ENCODE measurements around the gene HBA2.
A peak's percentile ranks its signal among the peaks of the same experiment; 100 is the strongest.
"Not testable (repeated sequence)": the region's sequence is repeated elsewhere in the genome, so short reads cannot be mapped to it uniquely, and the experiment has no call there.

HBA2 gene

DNA sequence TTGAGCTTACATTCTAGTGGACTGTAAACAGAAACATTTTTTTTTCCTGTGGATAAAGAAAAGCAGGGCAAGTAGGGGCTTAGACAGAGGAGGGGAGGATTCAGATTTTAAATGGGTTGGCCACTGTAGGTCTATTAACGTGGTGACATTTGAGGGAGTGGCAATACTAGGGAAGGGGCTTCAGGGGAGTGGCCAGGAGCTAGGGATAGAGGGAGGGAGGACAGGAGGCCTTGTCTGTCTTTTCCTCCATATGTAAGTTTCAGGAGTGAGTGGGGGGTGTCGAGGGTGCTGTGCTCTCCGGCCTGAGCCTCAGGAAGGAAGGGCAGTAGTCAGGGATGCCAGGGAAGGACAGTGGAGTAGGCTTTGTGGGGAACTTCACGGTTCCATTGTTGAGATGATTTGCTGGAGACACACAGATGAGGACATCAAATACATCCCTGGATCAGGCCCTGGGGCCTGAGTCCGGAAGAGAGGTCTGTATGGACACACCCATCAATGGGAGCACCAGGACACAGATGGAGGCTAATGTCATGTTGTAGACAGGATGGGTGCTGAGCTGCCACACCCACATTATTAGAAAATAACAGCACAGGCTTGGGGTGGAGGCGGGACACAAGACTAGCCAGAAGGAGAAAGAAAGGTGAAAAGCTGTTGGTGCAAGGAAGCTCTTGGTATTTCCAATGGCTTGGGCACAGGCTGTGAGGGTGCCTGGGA lies 13.4 kb upstream of the HBA2 start:
- DNase-seq, result no peak

DNA sequence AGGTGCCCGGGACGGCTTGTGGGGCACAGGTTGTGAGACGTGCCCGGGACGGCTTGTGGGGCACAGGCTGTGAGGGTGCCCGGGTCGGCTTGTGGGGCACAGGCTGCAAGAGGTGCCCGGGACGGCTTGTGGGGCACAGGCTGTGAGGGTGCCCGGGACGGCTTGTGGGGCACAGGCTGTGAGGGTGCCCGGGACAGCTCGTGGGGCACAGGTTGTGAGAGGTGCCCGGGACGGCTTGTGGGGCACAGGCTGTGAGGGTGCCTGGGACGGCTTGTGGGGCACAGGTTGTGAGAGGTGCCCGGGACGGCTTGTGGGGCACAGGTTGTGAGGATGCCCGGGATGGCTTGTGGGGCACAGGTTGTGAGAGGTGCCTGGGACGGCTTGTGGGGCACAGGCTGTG lies 12.4 kb upstream of the HBA2 start:
- not testable (repeated sequence) for DNase-seq

DNA sequence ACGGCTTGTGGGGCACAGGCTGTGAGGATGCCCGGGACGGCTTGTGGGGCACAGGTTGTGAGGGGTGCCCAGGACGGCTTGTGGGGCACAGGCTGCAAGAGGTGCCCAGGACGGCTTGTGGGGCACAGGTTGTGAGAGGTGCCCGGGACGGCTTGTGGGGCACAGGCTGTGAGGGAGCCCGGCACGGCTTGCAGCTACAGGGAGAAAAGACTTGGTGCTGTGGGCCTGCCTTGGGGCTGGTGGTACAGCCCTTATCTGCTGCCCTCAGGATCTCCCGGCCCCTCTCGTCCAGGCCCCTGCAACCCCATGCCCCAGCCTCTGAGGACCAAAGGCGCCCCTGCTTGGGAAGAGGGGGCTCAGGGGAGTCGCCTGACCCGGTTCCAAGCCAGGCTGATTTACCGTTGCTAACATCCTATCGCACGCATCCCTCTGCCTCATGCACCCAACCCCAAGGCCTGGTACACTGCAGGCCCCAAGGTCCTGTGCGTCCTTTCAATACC lies 11.9 kb upstream of the HBA2 start:
- no peak for DNase-seq

DNA sequence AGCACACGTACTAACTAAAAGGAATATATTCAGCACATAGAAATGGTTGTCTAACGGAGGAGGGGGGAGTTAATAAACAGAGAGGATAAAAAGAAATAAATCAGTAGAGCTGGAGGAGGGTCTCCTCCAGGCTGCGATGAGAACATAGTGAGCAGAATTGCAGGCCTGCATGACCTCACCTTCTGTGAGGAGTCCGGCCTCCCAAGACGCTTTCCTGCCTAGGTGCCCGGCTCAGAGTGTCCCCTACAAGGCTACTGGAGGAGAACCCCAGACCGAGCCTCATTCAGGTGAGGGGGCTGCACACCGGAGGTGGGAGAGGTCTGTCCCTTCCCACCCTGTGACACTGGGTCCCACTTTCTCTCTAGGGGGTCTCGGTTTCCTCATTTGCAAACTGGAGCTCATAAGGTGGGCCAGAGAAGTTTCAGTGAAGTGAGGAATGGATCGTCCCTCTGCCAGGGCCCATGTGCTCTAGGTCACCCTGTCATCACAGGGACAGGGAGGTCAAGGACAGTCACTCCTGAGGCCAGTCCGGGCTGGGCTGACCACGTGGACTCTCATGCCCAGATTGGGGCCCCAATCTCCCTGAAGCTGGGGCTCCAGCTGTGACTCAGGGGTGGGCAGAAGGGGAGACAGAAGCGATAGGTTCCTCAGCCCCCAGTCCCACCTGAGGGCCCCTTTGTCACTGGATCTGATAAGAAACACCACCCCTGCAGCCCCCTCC lies 10.2 kb upstream of the HBA2 start:
- no peak for DNase-seq

DNA sequence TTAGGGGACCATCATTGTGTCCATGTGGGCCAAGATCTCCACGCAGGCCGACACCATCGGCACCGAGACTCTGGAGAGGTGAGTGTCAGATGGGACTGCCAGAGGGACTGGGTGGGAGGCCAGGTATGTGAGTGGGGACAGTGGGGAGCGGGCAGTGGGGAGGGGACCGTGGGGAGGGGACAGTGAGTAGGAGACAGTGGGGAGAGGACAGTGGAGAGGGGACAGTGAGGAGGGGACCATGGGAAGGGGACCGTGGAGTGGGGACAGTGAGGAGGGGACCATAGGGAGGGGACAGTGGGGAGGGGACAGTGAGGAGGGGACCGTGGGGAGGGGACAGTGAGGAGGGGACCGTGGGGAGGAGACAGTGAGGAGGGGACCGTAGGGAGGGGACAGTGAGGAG lies 9.5 kb upstream of the HBA2 start:
- DNase-seq, result not testable (repeated sequence)

DNA sequence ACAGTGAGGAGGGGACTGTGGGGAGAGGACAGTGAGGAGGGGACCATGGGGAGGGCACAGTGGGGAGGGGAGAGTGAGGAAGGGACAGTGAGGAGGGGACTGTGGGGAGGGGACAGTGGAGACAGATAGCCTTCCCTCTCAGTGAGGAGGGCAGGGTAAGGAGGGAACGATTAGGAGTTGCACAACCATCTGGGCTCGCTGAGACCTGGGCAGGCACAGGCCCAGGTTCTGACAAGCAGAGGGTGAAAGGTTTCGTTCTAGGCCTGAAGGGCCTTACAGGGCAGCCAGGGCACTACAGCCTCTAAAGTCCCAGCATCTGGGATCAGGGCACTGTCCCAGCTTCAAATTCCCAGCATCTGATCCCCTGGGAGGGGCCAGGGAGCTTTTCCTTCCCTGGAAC lies 9.0 kb upstream of the HBA2 start:
- DNase-seq, result peak in 1 of 3 donors; percentile 8

DNA sequence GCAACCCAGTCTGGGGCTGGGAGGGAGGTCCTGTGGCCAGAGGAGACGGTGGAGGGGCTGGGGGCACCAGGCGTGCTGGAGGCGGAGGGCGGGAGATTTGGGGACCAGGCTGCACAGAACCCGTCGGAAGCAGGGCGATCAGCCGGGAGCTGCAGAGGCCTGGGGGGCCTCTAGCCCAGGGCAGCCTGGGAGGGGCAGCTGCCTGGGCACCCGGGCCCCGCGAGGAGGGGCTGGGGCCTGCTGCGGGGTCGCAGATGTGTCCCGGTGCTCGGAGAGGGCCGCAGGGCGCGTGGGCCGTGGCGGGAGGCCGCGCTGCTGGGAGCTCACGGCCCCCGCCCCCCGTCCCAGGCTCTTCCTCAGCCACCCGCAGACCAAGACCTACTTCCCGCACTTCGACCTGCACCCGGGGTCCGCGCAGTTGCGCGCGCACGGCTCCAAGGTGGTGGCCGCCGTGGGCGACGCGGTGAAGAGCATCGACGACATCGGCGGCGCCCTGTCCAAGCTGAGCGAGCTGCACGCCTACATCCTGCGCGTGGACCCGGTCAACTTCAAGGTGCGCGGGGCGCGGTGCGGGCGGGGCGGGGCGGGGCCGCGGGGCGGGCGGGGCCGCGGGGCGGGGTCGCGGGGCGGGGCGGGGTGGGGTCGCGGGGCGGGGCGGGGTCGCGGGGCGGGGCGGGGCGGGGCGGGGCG lies 8.4 kb upstream of the HBA2 start:
- DNase-seq, result not testable (repeated sequence)

DNA sequence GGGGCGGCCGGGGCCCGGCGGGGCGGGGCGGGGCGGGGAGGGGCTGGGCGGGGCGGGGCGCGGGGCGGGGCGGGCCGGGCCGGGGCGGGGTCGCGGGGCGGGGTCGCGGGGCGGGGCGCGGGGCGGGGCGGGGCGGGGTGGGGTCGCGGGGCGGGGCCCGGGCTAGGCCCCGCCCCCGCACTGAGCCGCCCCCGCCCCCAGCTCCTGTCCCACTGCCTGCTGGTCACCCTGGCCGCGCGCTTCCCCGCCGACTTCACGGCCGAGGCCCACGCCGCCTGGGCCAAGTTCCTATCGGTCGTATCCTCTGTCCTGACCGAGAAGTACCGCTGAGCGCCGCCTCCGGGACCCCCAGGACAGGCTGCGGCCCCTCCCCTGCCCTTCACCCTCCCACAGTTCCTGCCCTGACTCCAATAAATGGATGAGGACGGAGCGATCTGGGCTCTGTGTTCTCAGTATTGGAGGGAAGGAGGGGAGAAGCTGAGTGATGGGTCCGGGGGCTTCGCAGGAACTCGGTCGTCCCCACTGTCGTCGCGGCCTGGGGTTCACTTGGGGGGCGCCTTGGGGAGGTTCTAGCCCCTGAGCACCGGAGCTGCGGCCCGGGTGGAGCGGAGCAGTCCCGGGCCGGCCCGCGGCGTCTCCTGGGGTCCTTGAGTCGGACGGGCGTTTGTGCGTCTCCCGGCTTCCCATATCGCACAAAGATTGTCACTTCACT lies 7.7 kb upstream of the HBA2 start:
- peak; percentile 18 to 74 (median 36) for DNase-seq

DNA sequence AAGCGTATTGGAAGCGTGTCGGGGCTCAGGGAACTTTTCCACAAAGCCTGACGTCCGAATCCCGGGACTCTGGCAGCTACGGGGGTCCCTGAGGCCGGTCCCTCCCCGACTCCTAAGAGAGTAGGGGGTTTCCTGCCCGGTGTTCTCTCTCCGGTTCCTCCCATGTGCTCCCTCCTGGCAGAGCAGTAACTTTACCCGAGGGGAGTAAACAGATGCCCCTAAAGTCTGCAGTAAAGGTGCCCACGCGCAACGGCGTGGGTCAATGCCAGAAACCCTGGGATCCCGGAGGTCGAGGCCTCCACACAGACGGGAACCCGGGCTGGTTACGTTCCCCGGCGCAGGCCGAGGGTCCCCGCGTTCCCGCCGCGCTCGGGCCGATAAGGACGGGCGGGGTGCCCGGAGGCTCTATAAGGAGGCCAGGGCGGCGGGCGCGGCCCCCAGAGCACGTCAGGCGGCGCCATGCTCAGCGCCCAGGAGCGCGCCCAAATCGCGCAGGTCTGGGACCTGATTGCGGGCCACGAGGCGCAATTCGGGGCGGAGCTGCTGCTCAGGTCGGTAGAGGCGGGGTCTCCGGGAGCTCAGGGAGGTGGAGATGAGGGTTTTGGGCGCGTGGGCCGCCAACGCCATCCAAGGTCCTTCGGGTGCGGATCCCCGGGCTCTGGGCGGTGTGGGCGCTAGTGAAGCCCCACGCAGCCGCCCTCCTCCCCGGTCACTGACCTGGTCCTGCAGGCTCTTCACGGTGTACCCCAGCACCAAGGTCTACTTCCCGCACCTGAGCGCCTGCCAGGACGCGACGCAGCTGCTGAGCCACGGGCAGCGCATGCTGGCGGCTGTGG lies 6.9 kb upstream of the HBA2 start, which contains the start of gene HBM:
Gene HBM, plus strand, starts transcription at position 440 of the 836 bp plus-strand sequence. Its CDS starts 20 bp downstream, at position 460.
- no peak for DNase-seq

DNA sequence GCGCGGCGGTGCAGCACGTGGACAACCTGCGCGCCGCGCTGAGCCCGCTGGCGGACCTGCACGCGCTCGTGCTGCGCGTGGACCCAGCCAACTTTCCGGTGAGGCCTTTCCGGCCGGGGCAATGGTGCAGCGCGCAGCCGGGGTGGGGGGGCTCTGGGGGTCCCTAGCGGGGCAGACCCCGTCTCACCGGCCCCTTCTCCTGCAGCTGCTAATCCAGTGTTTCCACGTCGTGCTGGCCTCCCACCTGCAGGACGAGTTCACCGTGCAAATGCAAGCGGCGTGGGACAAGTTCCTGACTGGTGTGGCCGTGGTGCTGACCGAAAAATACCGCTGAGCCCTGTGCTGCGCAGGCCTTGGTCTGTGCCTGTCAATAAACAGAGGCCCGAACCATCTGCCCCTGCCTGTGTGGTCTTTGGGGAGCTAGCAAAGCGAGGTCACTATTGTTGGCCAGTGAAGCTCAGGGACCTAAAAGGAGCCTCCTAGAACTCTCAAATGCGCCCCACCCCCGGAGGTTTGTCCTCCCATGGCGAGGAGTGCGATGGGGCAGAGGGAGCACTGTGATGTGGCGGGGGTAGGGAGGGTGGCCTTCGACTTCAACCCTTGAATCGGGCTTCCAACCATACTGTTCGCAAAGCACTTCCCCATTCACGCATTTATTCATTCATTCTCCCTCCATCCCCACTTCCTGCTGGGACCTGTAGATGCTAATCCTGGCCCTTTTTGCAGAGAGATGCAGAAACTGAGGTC lies 6.1 kb upstream of the HBA2 start:
- DNase-seq, result no peak

DNA sequence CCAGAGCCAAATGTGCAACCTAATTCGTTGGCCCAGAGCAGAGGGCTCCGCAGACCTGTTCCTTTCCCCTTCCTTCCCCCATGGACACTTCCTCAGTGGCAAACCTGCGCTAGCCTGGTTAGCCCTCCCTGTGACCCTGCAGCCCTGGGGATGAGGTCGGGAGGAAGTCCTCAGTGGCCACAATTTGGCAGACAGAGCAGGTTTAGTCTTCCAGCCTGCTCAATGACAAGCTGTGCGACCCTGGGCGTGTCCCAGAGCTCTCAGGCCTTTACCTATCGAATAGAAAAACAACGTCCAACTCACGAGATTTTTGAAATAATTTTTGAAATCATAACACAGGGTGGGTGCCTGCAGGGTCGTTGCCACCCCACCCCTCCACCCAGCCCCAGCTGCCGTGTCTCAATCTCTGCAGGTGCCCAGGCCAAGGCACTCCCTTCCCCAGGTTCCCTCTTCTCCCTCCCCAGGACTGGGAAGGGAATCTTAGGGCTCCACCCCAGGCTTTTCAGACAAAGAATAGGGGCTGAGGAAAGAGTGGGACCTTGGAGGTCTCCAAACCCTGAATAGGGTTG lies 5.5 kb upstream of the HBA2 start:
- no peak for DNase-seq

DNA sequence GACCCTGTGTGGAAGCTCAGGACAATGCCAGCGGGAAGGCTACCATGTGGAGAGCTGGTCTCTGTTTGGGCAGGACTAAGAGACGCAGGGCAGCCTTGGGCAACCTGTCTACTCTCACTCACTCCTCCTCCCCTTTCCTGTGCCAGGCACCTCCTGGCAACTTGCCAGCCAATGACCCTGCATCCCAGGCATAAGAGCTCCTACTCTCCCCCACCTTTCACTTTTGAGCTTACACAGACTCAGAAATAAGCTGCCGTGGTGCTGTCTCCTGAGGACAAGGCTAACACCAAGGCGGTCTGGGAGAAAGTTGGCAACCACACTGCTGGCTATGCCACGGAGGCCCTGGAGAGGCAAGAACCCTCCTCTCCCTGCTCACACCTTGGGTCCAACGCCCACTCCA lies 4.3 kb upstream of the HBA2 start:
- DNase-seq, result peak in 1 of 3 donors; percentile 1

DNA sequence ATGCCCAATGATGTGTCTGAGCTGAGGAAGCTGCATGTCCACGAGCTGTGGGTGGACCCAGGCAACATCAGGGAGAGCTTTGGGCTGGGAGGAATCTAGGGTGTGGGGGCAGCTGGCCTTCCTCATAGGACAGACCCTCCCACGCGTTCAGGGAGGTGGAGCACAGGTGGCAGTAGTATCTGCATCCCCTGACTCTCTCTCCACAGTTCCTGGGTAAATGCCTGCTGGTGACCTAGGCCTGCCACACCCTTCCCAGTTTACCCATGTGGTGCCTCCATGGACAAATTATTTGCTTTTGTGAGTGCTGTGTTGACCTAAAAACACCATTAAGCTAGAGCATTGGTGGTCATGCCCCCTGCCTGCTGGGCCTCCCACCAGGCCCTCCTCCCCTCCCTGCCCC lies 3.7 kb upstream of the HBA2 start:
- DNase-seq, result peak in 1 of 3 donors; percentile 11

DNA sequence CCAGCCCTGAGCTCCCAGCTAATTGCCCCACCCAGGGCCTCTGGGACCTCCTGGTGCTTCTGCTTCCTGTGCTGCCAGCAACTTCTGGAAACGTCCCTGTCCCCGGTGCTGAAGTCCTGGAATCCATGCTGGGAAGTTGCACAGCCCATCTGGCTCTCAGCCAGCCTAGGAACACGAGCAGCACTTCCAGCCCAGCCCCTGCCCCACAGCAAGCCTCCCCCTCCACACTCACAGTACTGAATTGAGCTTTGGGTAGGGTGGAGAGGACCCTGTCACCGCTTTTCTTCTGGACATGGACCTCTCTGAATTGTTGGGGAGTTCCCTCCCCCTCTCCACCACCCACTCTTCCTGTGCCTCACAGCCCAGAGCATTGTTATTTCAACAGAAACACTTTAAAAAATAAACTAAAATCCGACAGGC lies 2.6 kb upstream of the HBA2 start:
- peak in 2 of 3 donors; percentile 19 to 34 for DNase-seq

DNA sequence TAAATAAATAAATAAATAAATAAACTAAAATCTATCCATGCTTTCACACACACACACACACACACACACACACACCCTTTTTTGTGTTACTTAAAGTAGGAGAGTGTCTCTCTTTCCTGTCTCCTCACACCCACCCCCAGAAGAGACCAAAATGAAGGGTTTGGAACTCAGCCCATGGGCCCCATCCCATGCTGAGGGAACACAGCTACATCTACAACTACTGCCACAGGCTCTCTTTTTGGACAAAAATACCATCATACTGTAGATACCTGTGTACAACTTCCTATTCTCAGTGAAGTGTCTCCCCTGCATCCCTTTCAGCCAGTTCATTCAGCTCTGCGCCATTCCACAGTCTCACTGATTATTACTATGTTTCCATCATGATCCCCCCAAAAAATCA lies 1.9 kb upstream of the HBA2 start:
- DNase-seq, result no peak

DNA sequence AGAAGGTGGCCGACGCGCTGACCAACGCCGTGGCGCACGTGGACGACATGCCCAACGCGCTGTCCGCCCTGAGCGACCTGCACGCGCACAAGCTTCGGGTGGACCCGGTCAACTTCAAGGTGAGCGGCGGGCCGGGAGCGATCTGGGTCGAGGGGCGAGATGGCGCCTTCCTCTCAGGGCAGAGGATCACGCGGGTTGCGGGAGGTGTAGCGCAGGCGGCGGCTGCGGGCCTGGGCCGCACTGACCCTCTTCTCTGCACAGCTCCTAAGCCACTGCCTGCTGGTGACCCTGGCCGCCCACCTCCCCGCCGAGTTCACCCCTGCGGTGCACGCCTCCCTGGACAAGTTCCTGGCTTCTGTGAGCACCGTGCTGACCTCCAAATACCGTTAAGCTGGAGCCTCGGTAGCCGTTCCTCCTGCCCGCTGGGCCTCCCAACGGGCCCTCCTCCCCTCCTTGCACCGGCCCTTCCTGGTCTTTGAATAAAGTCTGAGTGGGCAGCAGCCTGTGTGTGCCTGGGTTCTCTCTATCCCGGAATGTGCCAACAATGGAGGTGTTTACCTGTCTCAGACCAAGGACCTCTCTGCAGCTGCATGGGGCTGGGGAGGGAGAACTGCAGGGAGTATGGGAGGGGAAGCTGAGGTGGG lies 657 bp downstream of the HBA2 start:
- DNase-seq, result not testable (repeated sequence)

DNA sequence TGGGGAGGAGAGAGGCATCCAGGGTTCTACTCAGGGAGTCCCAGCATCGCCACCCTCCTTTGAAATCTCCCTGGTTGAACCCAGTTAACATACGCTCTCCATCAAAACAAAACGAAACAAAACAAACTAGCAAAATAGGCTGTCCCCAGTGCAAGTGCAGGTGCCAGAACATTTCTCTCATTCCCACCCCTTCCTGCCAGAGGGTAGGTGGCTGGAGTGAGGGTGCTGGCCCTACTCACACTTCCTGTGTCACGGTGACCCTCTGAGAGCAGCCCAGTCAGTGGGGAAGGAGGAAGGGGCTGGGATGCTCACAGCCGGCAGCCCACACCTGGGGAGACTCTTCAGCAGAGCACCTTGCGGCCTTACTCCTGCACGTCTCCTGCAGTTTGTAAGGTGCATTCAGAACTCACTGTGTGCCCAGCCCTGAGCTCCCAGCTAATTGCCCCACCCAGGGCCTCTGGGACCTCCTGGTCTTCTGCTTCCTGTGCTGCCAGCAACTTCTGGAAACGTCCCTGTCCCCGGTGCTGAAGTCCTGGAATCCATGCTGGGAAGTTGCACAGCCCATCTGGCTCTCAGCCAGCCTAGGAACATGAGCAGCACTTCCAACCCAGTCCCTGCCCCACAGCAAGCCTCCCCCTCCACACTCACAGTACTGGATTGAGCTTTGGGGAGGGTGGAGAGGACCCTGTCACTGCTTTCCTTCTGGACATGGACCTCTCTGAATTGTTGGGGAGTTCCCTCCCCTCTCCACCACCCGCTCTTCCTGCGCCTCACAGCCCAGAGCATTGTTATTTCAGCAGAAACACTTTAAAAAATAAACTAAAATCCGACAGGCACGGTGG lies 1.5 kb downstream of the HBA2 start:
- not testable (repeated sequence) for DNase-seq

DNA sequence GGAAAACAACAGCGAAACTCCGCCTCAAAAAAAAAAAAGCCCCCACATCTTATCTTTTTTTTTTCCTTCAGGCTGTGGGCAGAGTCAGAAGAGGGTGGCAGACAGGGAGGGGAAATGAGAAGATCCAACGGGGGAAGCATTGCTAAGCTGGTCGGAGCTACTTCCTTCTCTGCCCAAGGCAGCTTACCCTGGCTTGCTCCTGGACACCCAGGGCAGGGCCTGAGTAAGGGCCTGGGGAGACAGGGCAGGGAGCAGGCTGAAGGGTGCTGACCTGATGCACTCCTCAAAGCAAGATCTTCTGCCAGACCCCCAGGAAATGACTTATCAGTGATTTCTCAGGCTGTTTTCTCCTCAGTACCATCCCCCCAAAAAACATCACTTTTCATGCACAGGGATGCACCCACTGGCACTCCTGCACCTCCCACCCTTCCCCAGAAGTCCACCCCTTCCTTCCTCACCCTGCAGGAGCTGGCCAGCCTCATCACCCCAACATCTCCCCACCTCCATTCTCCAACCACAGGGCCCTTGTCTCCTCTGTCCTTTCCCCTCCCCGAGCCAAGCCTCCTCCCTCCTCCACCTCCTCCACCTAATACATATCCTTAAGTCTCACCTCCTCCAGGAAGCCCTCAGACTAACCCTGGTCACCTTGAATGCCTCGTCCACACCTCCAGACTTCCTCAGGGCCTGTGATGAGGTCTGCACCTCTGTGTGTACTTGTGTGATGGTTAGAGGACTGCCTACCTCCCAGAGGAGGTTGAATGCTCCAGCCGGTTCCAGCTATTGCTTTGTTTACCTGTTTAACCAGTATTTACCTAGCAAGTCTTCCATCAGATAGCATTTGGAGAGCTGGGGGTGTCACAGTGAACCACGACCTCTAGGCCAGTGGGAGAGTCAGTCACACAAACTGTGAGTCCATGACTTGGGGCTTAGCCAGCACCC lies 2.6 kb downstream of the HBA2 start:
- DNase-seq, result peak; percentile 31 to 48 (median 44)
